CD4-positive, alpha-beta T cell treated with Interleukin-1 beta for 1 hour (primary cell): Measurements from ENCODE around the gene PNPLA7.
"Not testable (repeated sequence)": the region's sequence is repeated elsewhere in the genome, so short reads cannot be mapped to it uniquely, and the experiment has no call there.

Source experiments
- DNase-seq, 2 donors: peaks; one replicate each; pipeline ENCODE4 v3.0.0-alpha.2; 2020 to 2022

Gene PNPLA7

GRCh38 chr9:137477778-137478612 lies 72.2 kb downstream of the PNPLA7 start:
- DNase-seq, result no peak

DNA sequence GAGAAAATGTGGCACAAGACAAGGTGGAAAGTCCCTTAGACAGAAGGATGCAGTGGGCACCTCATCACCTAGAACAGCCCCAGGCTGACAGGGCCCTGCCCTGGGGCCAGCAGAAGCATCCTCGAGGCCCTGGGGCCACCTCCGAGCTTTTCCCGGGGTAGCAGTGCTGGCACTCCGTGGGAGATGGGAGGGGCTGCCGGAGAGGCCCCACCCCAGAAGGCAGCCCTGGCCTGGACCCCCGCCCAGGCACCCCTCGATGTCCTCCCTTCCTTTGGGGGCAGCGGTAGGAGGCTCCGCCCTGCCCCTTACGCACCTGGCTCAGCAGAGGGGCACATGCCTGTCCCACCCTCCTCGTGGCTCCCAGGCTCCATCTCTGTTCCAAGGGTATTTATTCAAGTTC lies 73.3 kb downstream of the PNPLA7 start:
- DNase-seq, result no peak

- no peak for DNase-seq
These were observed 74.5 kb downstream of the PNPLA7 start for GRCh38 chr9:137475666-137476065.

GRCh38 chr9:137474271-137474670 lies 75.9 kb downstream of the PNPLA7 start:
- DNase-seq, result no peak

GRCh38 chr9:137470785-137471184 lies 79.4 kb downstream of the PNPLA7 start:
- no peak for DNase-seq

DNA sequence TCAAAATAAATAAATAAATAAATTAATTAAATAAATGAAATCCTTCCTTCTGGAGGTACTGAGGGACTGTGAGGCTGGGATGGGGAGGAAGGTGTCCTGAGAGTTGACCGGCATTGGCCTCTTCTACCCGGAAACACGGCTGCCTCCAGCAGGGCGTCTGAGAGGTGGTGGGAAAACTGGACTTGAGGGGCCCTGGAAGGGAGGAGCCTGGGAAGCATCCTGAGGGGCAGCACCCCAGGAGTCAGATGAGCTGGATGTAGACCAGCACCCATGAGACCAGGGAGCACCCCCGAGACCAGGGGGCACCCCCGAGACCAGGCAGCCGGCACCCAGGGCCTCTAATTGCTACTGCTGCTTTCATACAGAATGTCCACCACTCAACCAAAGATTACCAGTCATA lies 82.3 kb downstream of the PNPLA7 start:
- no peak for DNase-seq

DNA sequence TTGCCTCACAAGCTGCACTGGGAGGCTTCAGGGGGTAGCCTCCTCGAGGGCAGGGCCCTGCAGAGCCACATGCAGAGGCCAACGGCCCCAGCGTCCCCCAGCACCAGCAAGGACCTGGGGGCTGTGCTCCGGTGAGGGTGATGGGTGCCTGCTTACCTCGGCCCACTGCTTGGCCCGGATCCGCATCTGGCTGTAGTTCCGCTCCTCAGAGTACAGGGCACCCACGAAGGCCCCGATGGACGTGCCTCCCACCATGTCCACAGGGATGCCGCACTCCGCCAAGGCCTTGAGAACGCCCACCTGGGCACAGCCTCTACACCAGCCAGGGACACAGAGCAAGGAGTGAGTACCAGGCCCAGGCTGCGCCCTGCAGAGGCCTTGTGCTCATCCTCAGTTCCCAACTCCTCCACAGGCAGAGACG lies 83.0 kb downstream of the PNPLA7 start:
- no peak for DNase-seq

DNA sequence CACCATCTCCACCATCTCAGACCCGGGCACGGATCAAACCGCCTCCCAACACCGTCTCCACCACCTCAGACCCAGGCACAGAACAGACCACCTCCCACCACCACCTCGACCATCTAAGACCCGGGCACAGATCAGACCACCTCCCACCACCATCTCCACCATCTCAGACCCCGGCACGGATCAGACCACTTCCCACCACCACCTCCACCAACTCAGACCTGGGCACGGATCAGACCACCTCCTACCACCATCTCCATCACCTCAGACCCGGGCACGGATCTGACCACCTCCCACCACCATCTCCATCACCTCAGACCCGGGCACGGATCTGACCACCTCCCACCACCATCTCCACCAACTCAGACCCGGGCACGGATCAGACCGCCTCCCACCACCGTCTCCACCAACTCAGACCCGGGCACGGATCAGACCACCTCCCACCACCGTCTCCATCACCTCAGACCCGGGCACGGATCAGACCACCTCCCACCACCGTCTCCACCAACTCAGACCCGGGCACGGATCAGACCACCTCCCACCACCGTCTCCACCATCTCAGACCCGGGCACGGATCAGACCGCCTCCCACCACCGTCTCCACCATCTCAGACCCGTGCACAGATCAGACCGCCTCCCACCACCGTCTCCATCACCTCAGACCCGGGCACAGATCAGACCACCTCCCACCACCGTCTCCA lies 83.7 kb downstream of the PNPLA7 start:
- DNase-seq, result not testable (repeated sequence)

DNA sequence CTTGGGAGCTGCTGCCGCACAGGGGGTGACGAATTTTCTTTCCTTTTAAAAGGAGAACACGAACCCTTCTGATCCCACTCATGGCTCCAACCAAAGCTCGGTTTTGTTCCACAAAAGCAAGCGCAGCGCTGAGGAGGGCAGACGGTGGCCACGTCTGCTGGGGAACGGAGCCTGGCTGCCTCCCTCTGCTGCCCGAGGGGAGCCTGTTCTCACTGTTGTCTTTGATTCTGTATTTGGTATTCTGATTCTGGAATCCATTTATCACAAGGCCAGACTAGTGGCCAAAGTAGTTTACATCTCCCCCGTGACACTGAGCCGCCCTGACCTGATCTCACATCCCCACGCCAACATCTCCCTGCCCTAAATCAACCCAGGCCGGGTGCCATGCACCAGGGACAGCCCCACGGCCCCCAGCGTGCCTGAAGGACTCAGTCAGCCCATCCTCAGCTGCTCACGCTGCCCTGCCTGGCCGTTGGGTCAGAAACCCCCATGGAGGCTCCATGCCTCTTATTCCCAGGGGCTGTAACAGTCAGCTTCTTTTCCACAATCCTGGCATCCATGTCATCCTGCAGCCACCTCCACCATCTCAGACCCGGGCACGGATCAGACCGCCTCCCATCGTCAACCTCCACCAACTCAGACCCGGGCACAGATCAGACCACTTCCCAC lies 84.3 kb downstream of the PNPLA7 start:
- no peak for DNase-seq

- no peak for DNase-seq
These were observed 85.0 kb downstream of the PNPLA7 start for GRCh38 chr9:137465000-137465719.

DNA sequence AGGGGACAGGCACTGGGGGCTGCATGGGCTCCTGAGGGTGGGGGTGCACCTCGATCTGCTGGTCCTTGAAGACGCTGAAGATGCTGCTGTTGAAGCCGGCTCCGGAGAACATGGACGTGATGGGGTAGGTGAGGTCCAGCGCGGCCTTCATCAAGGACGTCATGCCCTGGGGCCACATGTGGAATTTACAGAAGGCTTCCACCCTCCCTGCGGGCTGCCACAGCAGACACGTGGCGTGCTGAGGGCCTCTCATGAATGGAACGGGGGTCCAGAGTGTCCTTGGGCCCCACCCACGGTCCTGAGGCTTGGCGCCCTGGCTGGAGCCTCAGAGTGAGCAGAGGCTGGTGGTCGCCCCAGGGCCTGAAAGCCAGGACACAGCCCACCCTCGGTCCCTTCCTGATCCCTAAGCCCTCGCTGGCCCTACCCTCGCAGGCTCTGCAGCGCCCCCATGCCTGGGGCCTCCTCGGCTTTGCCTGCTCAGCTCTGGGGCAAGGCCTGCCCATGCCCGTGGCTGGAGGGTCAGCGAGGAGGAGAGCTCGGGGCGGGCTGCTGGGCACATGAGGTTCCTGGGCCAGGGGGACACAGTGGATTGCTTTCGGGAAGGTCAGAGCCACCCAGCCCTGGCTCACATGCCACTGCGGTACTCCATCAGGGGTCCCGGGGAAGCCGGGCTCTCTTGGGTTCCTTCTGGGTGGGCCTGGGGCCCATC lies 85.8 kb downstream of the PNPLA7 start:
- DNase-seq, result no peak

DNA sequence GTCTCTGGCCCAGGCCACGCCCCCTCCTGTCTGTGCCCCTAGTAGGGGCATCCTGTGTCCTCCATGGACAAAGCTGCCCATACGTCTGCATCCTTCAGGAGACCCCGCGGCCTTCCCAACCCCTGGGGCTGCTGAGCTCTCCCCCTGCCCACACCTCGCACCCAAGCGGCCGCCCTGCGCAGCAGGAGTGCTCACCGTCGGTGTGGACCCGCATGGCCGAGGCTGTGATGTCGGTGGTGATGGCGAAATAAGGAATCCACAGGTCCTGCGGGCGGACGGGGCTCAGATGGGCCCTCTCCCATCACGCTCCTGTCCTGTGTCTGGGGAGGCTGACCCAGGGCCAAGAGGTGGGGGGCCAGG lies 86.3 kb downstream of the PNPLA7 start:
- no peak for DNase-seq

DNA sequence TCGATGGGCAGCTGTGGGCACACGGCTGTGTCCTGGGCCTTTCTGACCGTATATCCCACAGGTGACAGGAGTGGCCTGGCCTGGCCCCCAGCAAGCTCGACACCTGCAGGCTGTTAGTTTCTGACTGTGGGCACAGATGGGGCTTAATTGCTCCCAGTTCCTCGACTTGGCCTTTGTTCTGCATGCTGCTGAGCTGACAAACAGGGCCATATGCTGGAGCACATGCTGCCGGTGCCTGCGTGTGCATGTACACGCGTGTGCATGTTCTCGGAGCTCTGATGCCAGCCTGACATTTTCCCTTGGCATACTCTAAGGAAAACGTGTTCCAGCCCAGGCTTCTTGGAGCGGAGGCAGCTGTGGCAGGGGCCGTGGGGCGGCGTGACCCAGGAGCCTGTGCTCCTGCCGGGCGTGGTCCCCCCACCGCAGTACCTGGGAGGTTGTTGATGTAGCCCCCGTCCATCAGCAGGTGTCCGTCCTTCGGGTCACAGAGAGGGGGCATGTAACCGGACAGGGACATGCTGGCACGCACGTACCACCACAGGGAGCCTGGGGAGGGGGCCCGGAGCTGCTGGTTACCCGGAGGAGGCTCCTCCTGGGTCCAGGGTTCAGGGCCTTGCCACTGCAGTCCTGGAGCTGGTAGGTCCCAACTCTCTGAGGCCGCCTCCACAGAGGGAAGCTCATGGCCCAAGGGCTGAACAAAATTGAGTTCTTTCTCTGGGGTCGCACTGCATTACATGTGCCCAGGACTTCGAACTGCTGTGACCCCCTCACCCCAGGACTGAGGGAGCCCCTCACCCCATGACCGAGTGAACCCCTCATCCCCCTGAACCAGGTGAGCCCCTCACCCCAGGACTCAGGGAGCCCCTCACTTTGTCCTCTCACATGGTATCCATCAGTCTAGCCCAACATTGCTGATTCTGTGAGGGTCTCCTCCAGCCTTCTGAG lies 86.9 kb downstream of the PNPLA7 start:
- DNase-seq, result no peak

GRCh38 chr9:137462396-137462985 lies 87.7 kb downstream of the PNPLA7 start:
- no peak for DNase-seq

GRCh38 chr9:137461663-137462395 lies 88.4 kb downstream of the PNPLA7 start:
- DNase-seq, result peak; percentile 90 to 95

DNA sequence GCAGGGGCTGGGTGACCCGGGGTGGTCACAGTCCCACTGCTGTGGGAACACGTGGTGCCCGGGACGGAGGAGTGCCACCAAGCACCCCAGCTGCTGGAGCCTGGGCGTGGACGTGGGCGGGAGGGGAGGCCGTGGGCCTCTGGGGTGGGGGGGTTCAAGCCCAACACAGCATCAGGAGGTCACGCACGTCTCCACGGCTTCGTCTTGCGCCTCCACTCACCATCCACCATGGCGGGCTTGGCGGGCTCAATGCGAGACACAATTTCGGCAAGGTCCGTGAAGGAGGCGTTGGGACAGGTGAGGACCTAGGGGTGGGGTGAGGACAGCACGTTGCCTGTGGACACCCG lies 88.9 kb downstream of the PNPLA7 start:
- DNase-seq, result no peak

DNA sequence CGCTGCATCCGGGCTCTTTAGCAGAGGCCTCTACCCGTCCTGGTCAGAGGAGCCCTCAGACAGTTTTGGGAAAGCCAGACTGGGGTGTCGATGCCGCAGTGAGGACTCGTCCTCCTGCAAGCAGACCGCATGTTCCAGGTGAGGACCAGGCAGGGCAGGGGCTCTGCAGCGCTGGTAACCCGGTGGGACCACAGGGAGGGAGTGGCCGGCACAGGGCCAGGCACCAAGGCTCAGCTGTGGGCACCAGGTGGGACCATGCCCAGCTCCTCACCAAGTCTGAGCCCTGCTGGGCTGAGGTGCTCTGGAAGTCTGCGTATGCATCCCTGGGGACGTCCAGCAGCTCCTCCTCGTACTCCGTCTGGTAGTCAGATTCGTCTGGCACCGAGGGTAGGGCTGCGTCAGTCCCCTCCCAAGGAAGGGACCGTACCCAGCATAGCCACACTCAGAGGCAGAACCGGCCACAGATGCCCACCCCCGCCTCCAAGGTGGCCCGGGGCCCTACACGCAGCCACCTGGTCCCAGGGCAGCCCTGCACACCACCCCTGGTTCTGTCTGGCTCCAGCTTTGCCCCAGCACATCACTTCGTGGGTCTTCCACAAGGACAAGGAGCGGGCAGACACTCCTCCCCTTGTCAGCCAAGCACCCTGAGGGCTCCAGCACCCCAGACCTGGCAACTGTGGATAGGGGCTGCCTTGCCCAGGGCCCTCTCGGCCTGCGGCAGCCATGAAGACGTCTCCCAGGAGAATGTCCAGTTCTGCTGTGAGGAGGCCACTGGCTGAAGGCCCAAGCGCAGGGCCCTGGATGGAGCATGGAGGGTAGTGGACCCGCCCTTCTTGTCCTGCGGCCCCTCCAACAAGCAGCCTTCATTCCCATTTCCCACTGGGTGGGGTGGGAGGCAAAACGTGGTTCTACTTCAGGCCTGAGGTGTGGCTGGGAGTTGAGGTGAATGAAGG lies 89.6 kb downstream of the PNPLA7 start:
- no peak for DNase-seq

GRCh38 chr9:137459601-137460362 lies 90.4 kb downstream of the PNPLA7 start:
- DNase-seq, result no peak
